Measurements from ENCODE around the gene MYOF. TPM values are rescaled to one million over a fixed set of nuclear protein-coding genes. Genes with fewer than 3 reads are reported as not detected.

Gene MYOF
- total RNA-seq, 1 donor from 2014 or later, result 132 TPM

- no peak overlapping the region for H3K4me3 ChIP-seq
- TF ChIP-seq, protein P1, sequence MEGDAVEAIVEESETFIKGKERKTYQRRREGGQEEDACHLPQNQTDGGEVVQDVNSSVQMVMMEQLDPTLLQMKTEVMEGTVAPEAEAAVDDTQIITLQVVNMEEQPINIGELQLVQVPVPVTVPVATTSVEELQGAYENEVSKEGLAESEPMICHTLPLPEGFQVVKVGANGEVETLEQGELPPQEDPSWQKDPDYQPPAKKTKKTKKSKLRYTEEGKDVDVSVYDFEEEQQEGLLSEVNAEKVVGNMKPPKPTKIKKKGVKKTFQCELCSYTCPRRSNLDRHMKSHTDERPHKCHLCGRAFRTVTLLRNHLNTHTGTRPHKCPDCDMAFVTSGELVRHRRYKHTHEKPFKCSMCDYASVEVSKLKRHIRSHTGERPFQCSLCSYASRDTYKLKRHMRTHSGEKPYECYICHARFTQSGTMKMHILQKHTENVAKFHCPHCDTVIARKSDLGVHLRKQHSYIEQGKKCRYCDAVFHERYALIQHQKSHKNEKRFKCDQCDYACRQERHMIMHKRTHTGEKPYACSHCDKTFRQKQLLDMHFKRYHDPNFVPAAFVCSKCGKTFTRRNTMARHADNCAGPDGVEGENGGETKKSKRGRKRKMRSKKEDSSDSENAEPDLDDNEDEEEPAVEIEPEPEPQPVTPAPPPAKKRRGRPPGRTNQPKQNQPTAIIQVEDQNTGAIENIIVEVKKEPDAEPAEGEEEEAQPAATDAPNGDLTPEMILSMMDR (IDR thresholded peaks at IDR 0.05), result no peak
Measured at GRCh38 chr10:93461109-93461806, 20.9 kb downstream of the MYOF start.

DNA sequence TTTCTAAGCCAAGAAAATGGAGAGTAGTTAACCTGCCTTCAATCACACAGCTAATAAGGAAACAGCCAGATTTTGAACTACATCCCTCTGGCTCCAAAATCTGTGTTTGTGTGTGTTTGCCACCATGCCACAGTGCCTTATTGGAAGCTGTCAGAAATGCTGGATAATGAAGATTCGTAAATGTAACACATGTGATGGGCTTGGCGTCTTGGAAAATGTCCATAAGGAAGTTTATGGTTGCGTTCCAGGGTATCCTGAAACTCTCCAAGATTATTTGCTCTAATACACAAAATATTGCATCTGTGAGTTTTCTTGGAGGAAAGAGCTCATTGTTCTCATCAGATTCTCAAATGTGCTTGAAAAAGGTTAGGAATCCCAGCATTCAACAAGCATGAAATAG is 22.7 kb downstream of the MYOF start:
- no peak overlapping the region for H3K4me3 ChIP-seq
- peak overlapping the region; percentile 85 for H3K27ac ChIP-seq
- peaks cover 60% of the 10 kb centered on the region for H3K4me1 ChIP-seq
- no peaks in the 10 kb centered on the region for H3K27me3 ChIP-seq
- H3K36me3 ChIP-seq, result peaks cover 16% of the 10 kb centered on the region
- DNase-seq (no peak), ATAC-seq (no peak)
- intact Hi-C loops (cut with DNase I), result no loop called here
- TF ChIP-seq, protein P1 (IDR thresholded peaks at IDR 0.05), result no peak
- H3K9me3 ChIP-seq, result no peaks in the 10 kb centered on the region

More at GRCh38 chr10:93461109-93461806, 20.9 kb downstream of the MYOF start:
- no peaks in the 10 kb centered on the region for H3K9me3 ChIP-seq
- DNase-seq, result no peak
- no peaks in the 10 kb centered on the region for H3K27me3 ChIP-seq
- intact Hi-C loops (cut with DNase I), result no loop called here
- no peak for ATAC-seq
- H3K27ac ChIP-seq, result peak overlapping the region; percentile 79
- peaks cover 76% of the 10 kb centered on the region for H3K4me1 ChIP-seq
- H3K36me3 ChIP-seq, result peaks cover 9% of the 10 kb centered on the region

GRCh38 chr10:93458821-93459257 is 23.3 kb downstream of the MYOF start:
- peak overlapping the region; percentile 85 for H3K27ac ChIP-seq
- H3K4me3 ChIP-seq, result no peak overlapping the region
- no peaks in the 10 kb centered on the region for H3K27me3 ChIP-seq
- no peaks in the 10 kb centered on the region for H3K9me3 ChIP-seq
- peak; percentile 92 for ATAC-seq
- peak; percentile 83 for DNase-seq
- H3K36me3 ChIP-seq, result peaks cover 22% of the 10 kb centered on the region
- TF ChIP-seq, protein P1 (IDR thresholded peaks at IDR 0.05), result no peak
- peaks cover 54% of the 10 kb centered on the region for H3K4me1 ChIP-seq
- intact Hi-C loops (cut with DNase I), result no loop called here

- Histone ChIP-seq H3K27ac (peak overlapping the region; percentile 85), H3K4me1 (peaks cover 44% of the 10 kb centered on the region), H3K9me3 (no peaks in the 10 kb centered on the region), H3K27me3 (no peaks in the 10 kb centered on the region), H3K4me3 (no peak overlapping the region), H3K36me3 (peaks cover 22% of the 10 kb centered on the region)
- ATAC-seq, result no peak
- intact Hi-C loops (cut with DNase I), result no loop called here
- TF ChIP-seq, protein P1 (IDR thresholded peaks at IDR 0.05), result no peak
- DNase-seq, result no peak
Measured at GRCh38 chr10:93457511-93457910, 24.6 kb downstream of the MYOF start.

DNA sequence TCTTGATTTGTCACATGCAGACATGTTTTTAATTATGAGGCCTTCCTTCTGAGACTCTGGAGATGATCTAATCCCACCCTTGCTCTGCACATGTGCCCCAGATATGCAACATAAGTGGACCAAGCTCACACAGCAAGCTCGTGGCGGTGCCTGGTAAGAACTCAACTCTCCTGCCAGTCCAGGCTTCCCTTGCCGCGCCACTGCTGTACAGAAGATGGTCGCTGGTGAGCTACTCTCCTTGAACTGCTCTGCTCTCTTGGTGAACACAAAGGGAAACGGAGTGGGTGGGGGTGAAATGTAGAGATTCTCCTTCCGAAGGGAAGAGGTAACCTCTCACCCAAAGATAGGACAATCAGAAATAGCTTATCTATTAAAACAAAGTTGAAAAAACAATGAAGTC is 25.7 kb downstream of the MYOF start:
- intact Hi-C loops (cut with DNase I), result no loop called here
- H3K4me3 ChIP-seq, result no peak overlapping the region
- ATAC-seq (no peak), DNase-seq (no peak)
- H3K36me3 ChIP-seq, result peaks cover 29% of the 10 kb centered on the region
- H3K4me1 ChIP-seq, result peaks cover 34% of the 10 kb centered on the region
- no peaks in the 10 kb centered on the region for H3K27me3 ChIP-seq
- H3K9me3 ChIP-seq, result no peaks in the 10 kb centered on the region
- TF ChIP-seq, protein P1 (IDR thresholded peaks at IDR 0.05), result no peak
- H3K27ac ChIP-seq, result no peak overlapping the region

Data from upper lobe of right lung (tissue), 1 donor.